Breast epithelium (tissue), 4 donors: ENCODE data around the gene CTCFL. TPM values are rescaled to one million over a fixed set of nuclear protein-coding genes. Genes with fewer than 3 reads are reported as not detected.
A peak's percentile ranks its signal among the peaks of the same experiment; 100 is the strongest.

Experiments
- DNase-seq, 2 donors: peaks; one replicate each; pipeline ENCODE4 v3.0.0-alpha.2; 2019; ENCODE audit warnings: low spot score in 2 of 2
- H3K27ac ChIP-seq, 2 donors: fragments of 200-600 bp; sonication (generic) in 1 of 2; one replicate each; pipeline ENCODE4 v1.5.1; 2016 to 2019; ENCODE audit warnings: mild to moderate bottlenecking in 1 of 2
- H3K27me3 ChIP-seq, 2 donors: fragments of 200-600 bp; sonication (generic) in 1 of 2; one replicate each; pipeline versions ENCODE4 v1.5.1 to v1.6.0; 2017 to 2019; ENCODE audit warnings: control low read depth in 1 of 2, mild to moderate bottlenecking in 1 of 2
- H3K36me3 ChIP-seq: fragments of 200-600 bp; one replicate; pipeline ENCODE4 v1.5.1; 2019
- H3K4me1 ChIP-seq, 2 donors: fragments of 200-600 bp; sonication (generic); one replicate each; pipeline ENCODE4 v1.5.1; 2016 to 2019; ENCODE audit warnings: control low read depth in 1 of 2
- H3K4me3 ChIP-seq, 3 donors: fragments of 200-600 bp; sonication (generic); 1 replicate in 2 of 3; 2 replicates in 1 of 3; pipeline ENCODE4 v1.5.1; 2016 to 2019; ENCODE audit warnings: mild to moderate bottlenecking in 3 of 3, moderate library complexity in 2 of 3
- H3K9me3 ChIP-seq, 2 donors: fragments of 200-600 bp; sonication (generic) in 1 of 2; one replicate each; pipeline ENCODE4 v1.5.1; 2016 to 2019; ENCODE audit warnings: control low read depth in 1 of 2
- CTCF ChIP-seq, 3 donors: fragments of 450-650 bp; IDR thresholded peaks; one replicate each; pipeline ENCODE4 v1.5.1; 2016 to 2017; ENCODE audit warnings: antibody characterized with exemption in 3 of 3, mild to moderate bottlenecking in 3 of 3, moderate library complexity in 3 of 3
- POLR2A ChIP-seq: fragments of 450-650 bp; IDR thresholded peaks from one replicate; pipeline ENCODE4 v1.6.1; 2016; ENCODE audit warnings: antibody characterized with exemption, mild to moderate bottlenecking, moderate library complexity
- POLR2AphosphoS5 ChIP-seq, 3 donors: sonication (generic); formaldehyde crosslinking; IDR thresholded peaks; one replicate each; pipeline ENCODE4 v1.6.1; 2017; ENCODE audit warnings: antibody characterized with exemption in 3 of 3
- intact Hi-C: fragments of 100-400 bp; cut with DNase I; formaldehyde crosslinking; loops from one replicate; pipeline ENCODE4 v1.15.1; 2023; ENCODE audit warnings: low total_unique reads
- total RNA-seq, 3 donors: library from RNA; depleted of rRNA; stranded (reverse); fragments of >200 nt; gene quantifications; one replicate each; pipeline ENCODE4 v1.1.0, GENCODE V29; 2016

Gene CTCFL
- total RNA-seq, 3 donors from 2014 or later, result not detected

GRCh38 chr20:57458400-57459160 is 66.4 kb downstream of the CTCFL start:
- Histone ChIP-seq H3K36me3 (no peaks in the 10 kb centered on the region), H3K27me3 (no peaks in the 10 kb centered on the region), H3K27ac (peak overlapping the region in 1 of 2 donors; percentile 25), H3K4me1 (no peaks in the 10 kb centered on the region), H3K4me3 (no peak overlapping the region), H3K9me3 (no peaks in the 10 kb centered on the region)
- intact Hi-C loops, result loop anchor here (10.0 kb wide), 1 partner anchor 1924 kb away; no protein-coding TSS in a partner anchor
- DNase-seq, result peak in 1 of 2 donors; percentile 79
- no peak for TF ChIP-seq CTCF (IDR thresholded peaks at IDR 0.05)
- TF ChIP-seq POLR2AphosphoS5 (IDR thresholded peaks at IDR 0.05), result no peak
- no peak for TF ChIP-seq POLR2A

GRCh38 chr20:57457243-57458095 is 67.5 kb downstream of the CTCFL start:
- Histone ChIP-seq H3K9me3 (no peaks in the 10 kb centered on the region), H3K4me3 (no peak overlapping the region), H3K4me1 (no peaks in the 10 kb centered on the region), H3K27ac (no peak overlapping the region), H3K36me3 (no peaks in the 10 kb centered on the region), H3K27me3 (no peaks in the 10 kb centered on the region)
- no peak for TF ChIP-seq POLR2A
- no peak for TF ChIP-seq CTCF (IDR thresholded peaks at IDR 0.05)
- TF ChIP-seq POLR2AphosphoS5 (IDR thresholded peaks at IDR 0.05), result no peak
- intact Hi-C loops, result loop anchor here (10.0 kb wide), 1 partner anchor 1923 kb away; no protein-coding TSS in a partner anchor
- DNase-seq, result no peak

GRCh38 chr20:57456116-57456515 is 68.8 kb downstream of the CTCFL start:
- intact Hi-C loops, result loop anchor here (10.0 kb wide), 1 partner anchor 1921 kb away; no protein-coding TSS in a partner anchor

GRCh38 chr20:57455386-57455785 is 69.6 kb downstream of the CTCFL start:
- no peak for TF ChIP-seq POLR2AphosphoS5 (IDR thresholded peaks at IDR 0.05)
- no peak for TF ChIP-seq CTCF (IDR thresholded peaks at IDR 0.05)
- no peak for TF ChIP-seq POLR2A
- no peak overlapping the region for H3K4me3 ChIP-seq
- no peak overlapping the region for H3K27ac ChIP-seq
- DNase-seq, result no peak
- no peaks in the 10 kb centered on the region for H3K36me3 ChIP-seq
- H3K4me1 ChIP-seq, result no peaks in the 10 kb centered on the region
- no peaks in the 10 kb centered on the region for H3K9me3 ChIP-seq
- intact Hi-C loops, result loop anchor here (10.0 kb wide), 1 partner anchor 1921 kb away; no protein-coding TSS in a partner anchor
- no peaks in the 10 kb centered on the region for H3K27me3 ChIP-seq

More at GRCh38 chr20:57456116-57456515, 68.8 kb downstream of the CTCFL start:
- H3K27ac ChIP-seq, result no peak overlapping the region
- no peak overlapping the region for H3K4me3 ChIP-seq
- H3K4me1 ChIP-seq, result no peaks in the 10 kb centered on the region
- no peaks in the 10 kb centered on the region for H3K36me3 ChIP-seq
- no peaks in the 10 kb centered on the region for H3K9me3 ChIP-seq
- no peak for DNase-seq
- TF ChIP-seq POLR2A, result no peak
- no peak for TF ChIP-seq CTCF (IDR thresholded peaks at IDR 0.05)
- TF ChIP-seq POLR2AphosphoS5 (IDR thresholded peaks at IDR 0.05), result no peak
- H3K27me3 ChIP-seq, result no peaks in the 10 kb centered on the region
